Peyer's patch (tissue), 4 donors: ENCODE data around the gene TMEM131.
"Not testable (repeated sequence)": the region's sequence is repeated elsewhere in the genome, so short reads cannot be mapped to it uniquely, and the experiment has no call there.

Experiments
- CTCF ChIP-seq, 6 experiments: fragments of 450-650 bp in 4 of 6; fragments of 200-600 bp in 2 of 6; sonication (generic) in 1 of 6; IDR thresholded peaks; one replicate each; pipeline ENCODE4 v1.5.1; 2017 to 2019; ENCODE audit warnings: antibody characterized with exemption in 6 of 6, mild to moderate bottlenecking in 3 of 6, moderate library complexity in 1 of 6
- POLR2A ChIP-seq, 2 donors: fragments of 450-650 bp; IDR thresholded peaks; one replicate each; pipeline ENCODE4 v1.5.1; 2017; ENCODE audit warnings: antibody characterized with exemption in 2 of 2, mild to moderate bottlenecking in 2 of 2, moderate library complexity in 2 of 2

- TF ChIP-seq CTCF, POLR2A (IDR thresholded peaks at IDR 0.05): not testable (repeated sequence)
These were observed 171.7 kb downstream of the TMEM131 start for GRCh38 chr2:97824011-97824410.
